ENCODE data around the gene ZNF277. TPM values are rescaled to one million over a fixed set of nuclear protein-coding genes. Genes with fewer than 3 reads are reported as not detected.
A peak's percentile ranks its signal among the peaks of the same experiment; 100 is the strongest.

Gene ZNF277, protein sequence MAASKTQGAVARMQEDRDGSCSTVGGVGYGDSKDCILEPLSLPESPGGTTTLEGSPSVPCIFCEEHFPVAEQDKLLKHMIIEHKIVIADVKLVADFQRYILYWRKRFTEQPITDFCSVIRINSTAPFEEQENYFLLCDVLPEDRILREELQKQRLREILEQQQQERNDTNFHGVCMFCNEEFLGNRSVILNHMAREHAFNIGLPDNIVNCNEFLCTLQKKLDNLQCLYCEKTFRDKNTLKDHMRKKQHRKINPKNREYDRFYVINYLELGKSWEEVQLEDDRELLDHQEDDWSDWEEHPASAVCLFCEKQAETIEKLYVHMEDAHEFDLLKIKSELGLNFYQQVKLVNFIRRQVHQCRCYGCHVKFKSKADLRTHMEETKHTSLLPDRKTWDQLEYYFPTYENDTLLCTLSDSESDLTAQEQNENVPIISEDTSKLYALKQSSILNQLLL
- total RNA-seq: 26.8 and 58.2 TPM in 2 replicates

DNA sequence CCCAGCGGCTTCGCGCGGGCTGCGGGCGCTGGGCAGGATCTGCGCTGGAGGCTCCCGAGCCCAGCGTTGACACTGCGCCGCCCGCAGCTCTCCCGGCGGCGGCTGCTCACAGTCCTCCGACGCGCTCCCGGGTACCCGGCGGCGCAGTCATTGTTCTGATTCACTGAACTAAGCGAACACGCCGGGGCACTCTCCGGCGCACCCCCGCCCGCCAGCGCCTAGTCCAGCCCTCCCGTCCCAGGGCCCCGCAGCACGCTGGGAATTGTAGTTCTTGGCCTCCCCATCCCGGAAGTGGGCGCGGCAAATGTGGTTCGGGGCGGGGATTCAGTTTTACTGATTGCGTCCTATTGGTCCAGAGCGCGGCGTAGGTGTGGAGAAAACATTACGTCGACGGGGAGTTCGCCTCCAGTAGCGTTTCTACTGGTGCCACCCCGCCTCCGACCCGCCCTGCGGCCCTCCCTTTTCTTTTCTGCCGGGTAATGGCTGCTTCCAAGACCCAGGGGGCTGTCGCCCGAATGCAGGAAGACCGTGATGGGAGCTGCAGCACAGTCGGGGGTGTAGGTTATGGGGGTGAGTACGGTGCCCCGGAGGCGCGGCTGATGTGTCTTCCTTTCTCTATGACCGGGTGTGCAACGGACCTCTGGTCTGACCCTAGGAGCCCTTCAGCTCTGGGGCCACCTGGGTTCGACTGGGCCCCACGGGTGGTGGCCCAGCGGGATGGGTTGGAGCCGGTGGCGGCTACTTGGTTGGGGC is at the start of gene ZNF277, which contains the start of gene DOCK4:
Gene ZNF277 (plus strand): TSS at position 458 of the 753 bp plus-strand sequence. CDS start 22 bp downstream, at position 480.
Gene DOCK4 (minus strand): TSS at position 162 of the 753 bp plus-strand sequence. CDS start 261 bp downstream, outside the sequence.
- DNase-seq (ENCODE audit: low read depth) (peak; percentile 95), FAIRE-seq (no peak)
- Histone ChIP-seq H3K4me3 (ENCODE audit: low read depth, low read length) (peak within 1 kb of the TSS; percentile 80), H3K36me3 (ENCODE audit: control insufficient read depth, insufficient read depth, low read length) (no peaks in the 10 kb centered on the region), H3K27me3 (ENCODE audit: control insufficient read depth, insufficient read depth, low read length) (no peaks in the 10 kb centered on the region)
- TF ChIP-seq, protein P1, sequence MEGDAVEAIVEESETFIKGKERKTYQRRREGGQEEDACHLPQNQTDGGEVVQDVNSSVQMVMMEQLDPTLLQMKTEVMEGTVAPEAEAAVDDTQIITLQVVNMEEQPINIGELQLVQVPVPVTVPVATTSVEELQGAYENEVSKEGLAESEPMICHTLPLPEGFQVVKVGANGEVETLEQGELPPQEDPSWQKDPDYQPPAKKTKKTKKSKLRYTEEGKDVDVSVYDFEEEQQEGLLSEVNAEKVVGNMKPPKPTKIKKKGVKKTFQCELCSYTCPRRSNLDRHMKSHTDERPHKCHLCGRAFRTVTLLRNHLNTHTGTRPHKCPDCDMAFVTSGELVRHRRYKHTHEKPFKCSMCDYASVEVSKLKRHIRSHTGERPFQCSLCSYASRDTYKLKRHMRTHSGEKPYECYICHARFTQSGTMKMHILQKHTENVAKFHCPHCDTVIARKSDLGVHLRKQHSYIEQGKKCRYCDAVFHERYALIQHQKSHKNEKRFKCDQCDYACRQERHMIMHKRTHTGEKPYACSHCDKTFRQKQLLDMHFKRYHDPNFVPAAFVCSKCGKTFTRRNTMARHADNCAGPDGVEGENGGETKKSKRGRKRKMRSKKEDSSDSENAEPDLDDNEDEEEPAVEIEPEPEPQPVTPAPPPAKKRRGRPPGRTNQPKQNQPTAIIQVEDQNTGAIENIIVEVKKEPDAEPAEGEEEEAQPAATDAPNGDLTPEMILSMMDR (IDR thresholded peaks at IDR 0.05; ENCODE audit: insufficient read depth, low read length, severe bottlenecking): peak; percentile 18

DNA sequence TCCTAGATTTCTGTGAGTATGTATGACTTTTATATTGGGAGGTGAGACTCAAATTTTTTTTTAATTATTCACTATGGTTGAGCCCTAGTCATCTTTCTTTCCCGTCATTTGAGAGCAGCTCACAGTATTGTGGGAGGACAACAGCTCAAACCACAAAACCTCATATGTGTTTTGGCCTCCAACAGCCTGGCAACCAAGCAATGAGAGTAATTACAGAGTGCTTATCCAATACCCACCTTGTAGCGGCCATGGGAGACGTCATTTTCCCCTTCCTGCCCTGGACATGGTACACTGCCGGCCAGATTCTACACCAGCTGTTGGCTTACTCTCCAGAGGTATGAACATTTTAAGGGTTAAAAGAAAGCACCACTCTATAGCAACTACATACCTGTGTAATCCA is 49.4 kb upstream of the ZNF277 start:
- Histone ChIP-seq H3K36me3 (ENCODE audit: control insufficient read depth, insufficient read depth, low read length) (no peaks in the 10 kb centered on the region), H3K27me3 (ENCODE audit: control insufficient read depth, insufficient read depth, low read length) (no peaks in the 10 kb centered on the region), H3K4me3 (ENCODE audit: low read depth, low read length) (no peak overlapping the region)
- DNase-seq (ENCODE audit: low read depth): peak; percentile 88
- TF ChIP-seq, protein P1 (IDR thresholded peaks at IDR 0.05; ENCODE audit: insufficient read depth, low read length, severe bottlenecking): no peak
- FAIRE-seq: no peak

DNA sequence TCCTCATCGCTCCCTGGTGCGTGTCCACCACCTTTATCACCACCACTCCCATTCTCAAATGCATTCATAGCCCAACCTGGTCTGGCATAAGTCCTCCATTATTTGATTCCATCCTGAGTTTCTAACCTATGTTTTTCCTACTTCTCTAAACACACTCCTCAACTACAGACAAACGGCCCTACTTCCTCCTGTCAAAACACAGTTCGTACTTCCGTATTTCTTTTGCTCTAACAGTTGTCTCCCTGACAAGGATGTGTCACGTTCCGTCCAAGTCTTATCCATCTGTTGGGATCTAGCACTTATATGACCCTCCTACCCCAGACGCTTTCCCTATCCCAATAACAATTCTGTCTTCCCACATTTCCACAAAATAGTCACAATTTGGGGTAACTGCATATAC is 47.1 kb upstream of the ZNF277 start:
- TF ChIP-seq, protein P1 (IDR thresholded peaks at IDR 0.05; ENCODE audit: insufficient read depth, low read length, severe bottlenecking): no peak
- H3K27me3 ChIP-seq (ENCODE audit: control insufficient read depth, insufficient read depth, low read length): no peaks in the 10 kb centered on the region
- H3K36me3 ChIP-seq (ENCODE audit: control insufficient read depth, insufficient read depth, low read length): no peaks in the 10 kb centered on the region
- FAIRE-seq: no peak
- no peak overlapping the region for H3K4me3 ChIP-seq (ENCODE audit: low read depth, low read length)
- DNase-seq (ENCODE audit: low read depth): no peak

DNA sequence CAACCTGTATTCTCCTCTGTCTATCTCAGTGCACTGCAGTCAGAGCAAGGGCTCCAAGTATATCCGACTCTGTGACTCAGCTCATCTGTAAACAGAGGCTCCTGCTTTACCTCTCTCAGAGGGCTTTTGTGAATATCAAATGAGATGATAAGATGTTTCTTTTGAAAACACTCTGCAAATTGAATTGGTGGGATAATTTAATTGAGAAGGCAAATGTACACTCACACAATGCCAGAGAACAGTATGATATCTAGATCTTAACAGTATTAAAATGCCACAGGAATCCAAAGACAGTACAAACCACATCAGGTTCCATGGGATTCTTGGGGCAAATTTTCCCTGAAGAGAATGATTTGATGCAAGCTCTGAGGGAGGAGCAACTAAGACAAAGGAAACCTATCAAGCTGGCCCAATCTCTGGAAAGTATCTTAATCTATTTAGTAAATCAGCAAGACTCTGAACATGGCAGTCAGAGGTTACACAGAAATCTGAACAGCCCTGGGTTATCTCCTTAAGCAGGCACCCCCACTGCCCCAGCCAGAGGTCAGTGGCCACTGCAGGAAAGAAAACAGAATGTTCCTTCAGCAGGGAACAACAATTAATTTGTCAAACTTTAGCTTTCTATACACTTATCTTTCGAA is 46.2 kb upstream of the ZNF277 start:
- Histone ChIP-seq H3K4me3 (ENCODE audit: low read depth, low read length) (no peak overlapping the region), H3K27me3 (ENCODE audit: control insufficient read depth, insufficient read depth, low read length) (no peaks in the 10 kb centered on the region), H3K36me3 (ENCODE audit: control insufficient read depth, insufficient read depth, low read length) (no peaks in the 10 kb centered on the region)
- DNase-seq (ENCODE audit: low read depth) (peak; percentile 63), FAIRE-seq (no peak)
- TF ChIP-seq, protein P1 (IDR thresholded peaks at IDR 0.05; ENCODE audit: insufficient read depth, low read length, severe bottlenecking): no peak

DNA sequence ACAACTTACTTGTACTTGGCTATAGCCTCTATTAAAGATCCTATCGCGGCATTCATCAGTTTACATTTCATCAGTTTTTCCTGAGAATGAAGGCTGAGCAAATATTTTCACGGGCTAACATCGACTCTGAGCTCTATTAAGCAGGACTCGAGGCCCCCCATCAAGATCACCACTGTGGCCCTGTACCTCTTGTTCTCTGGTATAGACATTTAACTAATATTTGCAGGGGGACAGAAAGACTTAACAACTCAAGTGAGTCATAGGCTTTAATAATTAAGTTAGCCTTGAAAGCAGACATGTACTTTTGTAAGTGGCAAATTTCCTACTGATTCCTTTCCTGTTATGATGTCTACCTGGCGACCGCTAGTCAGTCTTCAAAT is 45.7 kb upstream of the ZNF277 start:
- no peaks in the 10 kb centered on the region for H3K36me3 ChIP-seq (ENCODE audit: control insufficient read depth, insufficient read depth, low read length)
- DNase-seq (ENCODE audit: low read depth): no peak
- FAIRE-seq: no peak
- no peaks in the 10 kb centered on the region for H3K27me3 ChIP-seq (ENCODE audit: control insufficient read depth, insufficient read depth, low read length)
- H3K4me3 ChIP-seq (ENCODE audit: low read depth, low read length): no peak overlapping the region
- TF ChIP-seq, protein P1 (IDR thresholded peaks at IDR 0.05; ENCODE audit: insufficient read depth, low read length, severe bottlenecking): no peak
